ENCODE measurements around the gene CNOT1.
A peak's percentile ranks its signal among the peaks of the same experiment; 100 is the strongest.
"Not testable (repeated sequence)": the region's sequence is repeated elsewhere in the genome, so short reads cannot be mapped to it uniquely, and the experiment has no call there.

The CNOT1 gene

DNA sequence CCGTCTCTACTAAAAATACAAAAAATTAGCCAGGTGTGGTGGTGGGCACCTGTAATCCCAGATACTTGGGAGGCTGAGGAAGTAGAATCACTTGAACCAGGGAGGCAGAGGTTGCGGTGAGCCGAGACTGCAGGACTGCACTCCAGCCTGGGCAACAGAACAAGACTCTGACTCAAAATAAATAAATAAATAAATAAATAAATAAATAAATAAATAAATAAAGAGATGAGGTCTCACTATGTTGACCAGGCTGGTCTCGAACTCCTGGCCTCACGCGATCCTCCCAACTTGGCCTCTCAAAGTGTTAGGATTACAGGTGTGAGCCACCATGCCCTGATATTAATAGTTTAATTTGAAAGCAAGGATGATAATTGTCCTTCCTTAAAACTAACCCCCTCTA is 7.4 kb upstream of the CNOT1 start:
- not testable (repeated sequence) for DNase-seq

DNA sequence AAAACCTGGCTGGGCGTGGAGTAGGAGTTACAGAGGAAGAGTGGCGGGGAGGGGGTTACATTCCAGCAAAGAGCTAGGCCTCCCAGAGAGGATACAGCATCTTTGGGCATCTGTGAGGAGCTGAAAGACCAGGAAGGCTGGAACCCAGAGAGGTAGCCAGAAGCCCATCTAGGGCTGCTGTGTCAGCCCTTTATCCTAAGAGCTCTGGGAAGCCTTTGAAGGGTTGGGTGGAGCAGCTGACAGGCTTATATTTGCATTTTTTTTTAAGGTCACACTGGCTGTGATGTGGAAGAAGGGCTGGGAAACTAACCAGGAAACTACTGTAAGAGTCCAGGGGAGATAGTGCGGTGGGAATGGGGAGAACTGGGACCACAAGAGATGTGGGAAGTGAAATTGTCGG is 6.8 kb upstream of the CNOT1 start:
- no peak for DNase-seq

DNA sequence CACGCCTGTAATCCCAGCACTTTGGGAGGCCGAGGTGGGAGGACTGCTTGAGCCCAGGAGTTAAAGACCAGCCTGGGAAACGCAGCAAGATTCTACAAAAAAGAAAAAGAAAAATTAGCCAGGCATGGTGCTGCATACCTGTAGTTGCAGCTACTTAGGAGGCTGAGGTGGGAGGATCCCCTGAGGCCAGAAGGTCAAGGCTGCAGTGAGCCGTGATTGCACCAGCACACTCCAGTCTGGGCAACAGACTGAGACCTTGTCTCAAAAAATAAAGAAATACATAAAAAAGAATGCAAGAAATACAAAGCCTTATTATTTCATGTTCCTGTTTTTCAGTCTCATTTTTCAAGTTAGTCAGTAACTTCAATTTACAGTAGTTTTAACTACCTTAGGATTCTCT is 5.9 kb upstream of the CNOT1 start:
- no peak for DNase-seq

DNA sequence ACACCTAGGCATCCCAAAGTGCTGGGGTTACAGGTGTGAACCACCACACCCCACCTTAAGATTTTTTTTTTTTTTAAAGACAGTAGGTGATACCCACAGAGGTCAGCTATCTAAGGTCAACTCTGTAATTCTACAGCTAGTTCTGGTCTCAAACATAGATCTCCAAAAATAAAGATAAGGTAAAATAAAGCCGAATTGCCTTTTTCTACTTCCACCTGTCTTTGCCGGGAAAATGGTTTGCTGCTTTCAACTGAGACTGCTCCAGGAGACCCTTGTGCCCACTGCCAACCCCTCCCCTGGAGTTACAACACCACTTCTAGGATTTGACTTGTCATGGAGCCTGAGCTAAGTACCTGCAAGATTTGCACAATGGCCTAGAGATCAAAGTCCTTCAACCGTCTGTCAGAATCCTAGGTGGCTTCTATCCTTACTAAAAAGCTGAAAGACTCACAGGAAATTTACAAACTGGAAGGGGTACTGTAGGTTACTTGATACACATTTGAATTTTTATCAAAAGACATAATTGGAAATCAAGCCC is 4.7 kb upstream of the CNOT1 start:
- no peak for DNase-seq

DNA sequence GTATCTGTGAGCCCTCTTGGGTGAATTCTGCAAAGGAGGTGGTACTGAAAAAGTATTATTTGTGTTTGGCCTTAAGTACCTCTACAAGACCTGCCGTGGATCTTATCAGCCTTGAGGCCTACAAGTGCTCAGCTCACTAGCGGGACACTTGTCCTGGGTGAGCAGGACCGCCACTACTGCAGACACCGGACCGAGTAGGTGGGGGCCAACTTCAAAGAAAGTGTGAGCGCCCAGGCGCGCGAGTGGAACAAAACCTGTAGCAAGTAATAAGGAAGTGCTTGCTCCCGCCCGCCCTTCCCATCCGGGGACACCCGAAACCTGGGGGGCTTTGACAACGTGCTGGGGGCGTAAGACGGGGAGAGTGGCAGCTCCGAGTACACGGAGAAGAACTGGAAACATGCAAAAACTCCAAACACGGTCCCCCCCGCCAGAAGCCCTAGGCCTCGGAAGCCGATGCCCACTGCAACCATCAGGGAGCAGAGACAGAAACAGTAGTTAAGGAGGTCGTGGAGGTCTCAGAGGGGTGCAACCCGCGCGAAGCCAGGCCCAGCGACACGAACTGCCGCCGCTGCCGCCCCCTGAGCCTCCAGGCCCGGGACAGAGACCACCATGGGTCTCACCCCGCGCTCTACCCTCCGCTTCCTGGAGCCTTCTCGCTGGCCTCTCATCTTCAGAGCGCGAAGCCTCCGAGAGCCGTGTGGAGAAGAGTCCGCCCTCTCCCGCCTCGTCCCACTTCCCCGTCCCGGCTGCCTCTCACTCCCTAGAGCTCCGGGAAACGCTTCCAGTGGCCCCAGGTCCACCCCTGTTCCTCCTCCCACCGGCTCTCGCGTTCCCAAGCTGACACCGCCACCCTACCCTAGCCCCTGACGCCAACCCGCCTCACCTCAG is 537 bp downstream of the CNOT1 start:
- peak; percentile 89 for DNase-seq

DNA sequence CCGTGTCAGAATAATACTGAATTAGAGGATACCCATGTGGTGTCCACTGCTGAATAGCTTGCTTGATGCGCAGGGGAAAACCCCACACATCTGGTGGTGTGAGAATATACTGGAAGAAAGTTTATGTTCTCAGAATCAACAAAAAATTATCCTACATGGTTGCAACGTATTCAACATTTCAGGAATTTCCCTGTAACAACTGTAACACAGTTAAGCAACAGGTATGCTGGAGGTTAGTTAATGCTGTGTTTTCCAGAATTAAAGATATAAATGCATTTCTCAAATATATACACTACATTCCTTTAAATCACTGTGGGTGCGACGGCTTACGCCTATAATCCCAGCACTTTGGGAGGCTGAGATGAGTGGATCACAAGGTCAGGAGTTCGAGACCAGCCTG is 5.4 kb downstream of the CNOT1 start:
- peak; percentile 24 for DNase-seq

DNA sequence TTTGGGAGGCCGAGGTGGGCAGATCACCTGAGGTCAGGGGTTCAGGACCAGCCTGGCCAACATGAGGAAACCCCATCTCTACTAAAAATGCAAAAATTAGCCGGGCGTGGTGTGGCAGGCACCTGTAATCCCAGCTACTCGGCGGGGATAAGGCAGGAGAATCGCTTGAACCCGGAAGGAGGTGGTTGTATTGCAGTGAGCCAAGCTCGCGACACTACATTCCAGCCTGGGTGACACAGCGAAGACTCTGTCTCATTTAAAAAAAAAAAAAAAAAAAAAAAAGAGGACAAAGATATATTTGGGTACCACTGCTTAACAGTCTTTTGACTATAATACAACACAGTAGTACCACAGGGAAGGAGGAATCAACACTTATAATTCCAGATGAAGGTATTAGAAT is 9.2 kb downstream of the CNOT1 start:
- no peak for DNase-seq

DNA sequence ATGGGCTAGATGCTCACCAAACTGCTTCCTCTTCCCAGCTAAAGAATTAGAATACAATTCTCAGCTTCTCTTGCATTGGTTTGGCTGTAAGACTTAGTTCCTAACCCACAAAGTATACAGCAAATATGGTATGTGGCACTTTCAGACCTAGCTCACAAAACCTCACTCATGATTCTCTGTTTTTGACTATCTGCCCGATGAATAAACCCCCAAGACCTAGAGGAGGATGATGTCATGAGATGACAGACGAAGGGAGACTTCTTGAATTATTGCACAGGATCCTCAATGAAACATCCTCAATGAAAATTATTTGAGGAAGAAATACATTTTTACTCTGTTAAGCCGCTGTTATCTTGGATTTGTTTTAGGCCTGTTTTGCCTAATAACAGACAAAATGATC is 14.3 kb downstream of the CNOT1 start:
- no peak for DNase-seq

DNA sequence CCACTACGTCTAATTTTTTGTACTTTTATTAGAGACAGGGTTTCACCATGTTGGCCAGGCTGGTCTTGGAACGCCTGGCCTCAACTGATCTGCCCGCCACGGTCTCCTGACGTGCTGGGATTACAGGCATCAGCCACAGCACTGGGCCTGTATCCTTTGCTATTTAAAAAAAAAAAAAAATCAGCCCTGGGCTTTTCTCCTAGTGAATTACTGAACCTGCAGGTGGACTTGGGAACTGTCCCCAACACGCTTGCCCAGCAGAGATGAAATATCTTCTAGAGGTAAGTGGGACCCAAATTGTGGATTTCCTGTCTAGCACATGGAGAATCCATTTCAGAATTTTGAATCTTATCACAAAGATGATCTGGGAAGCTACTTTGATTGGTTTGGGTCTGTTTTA is 14.8 kb downstream of the CNOT1 start:
- DNase-seq, result no peak

DNA sequence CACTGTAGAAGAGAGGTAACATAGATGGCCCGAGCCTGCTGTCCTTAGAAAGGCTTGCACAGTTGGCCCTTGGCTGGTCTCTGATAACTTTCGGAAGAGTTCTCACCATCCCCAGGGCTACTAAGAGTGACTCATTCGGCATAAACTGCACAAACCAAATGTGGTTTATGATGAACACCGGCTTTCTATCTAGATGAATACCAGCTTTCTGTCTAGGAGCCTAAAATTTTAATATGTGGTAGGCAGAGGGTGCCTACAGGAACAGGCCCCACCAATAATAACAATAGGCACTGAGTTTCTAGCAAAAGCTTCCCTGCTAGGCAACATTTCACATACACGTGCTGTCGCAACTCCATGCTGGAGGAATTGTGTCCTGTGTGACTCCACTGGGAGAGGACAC is 15.4 kb downstream of the CNOT1 start:
- no peak for DNase-seq

DNA sequence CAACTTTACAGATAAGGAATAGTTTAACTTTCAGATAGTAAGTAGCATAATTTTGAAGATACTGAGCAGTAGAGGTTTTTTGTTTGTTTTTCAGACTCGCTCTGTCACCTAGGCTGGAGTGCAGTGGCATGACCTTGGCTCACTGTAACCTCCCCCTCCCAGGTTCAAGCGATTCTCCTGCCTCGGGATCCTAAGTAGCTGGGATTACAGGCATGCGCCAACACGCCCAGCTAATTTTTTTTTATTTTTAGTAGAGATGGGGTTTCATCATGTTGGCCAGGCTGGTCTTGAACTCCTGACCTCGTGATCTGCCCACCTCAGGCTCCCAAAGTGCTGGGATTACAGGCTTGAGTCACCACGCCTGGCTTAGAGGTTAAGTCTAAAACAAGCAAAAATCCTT is 16.7 kb downstream of the CNOT1 start:
- DNase-seq, result not testable (repeated sequence)

DNA sequence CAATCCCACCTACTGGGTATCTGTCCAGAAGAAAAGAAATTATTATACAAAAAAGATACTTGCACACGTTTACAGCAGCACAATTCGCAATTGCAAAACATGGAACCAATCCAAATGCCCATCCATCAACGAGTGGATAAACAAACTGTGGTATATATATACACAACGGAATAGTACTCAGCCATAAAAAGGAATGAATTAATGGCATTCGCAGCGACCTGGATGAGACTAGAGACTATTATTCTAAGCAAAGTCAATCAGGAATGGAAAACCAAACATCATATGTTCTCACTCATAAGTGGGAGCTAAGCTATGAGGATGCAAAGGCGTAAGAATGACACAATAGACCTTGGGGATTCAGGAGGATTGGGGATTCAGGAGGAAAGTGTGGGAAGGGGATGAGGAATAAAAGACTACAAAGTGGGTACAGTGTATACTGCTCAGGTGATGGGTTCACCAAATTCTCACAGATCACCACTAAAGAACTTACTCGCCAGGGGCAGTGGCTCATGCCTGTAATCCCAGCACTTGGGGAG is 21.0 kb downstream of the CNOT1 start:
- no peak for DNase-seq

DNA sequence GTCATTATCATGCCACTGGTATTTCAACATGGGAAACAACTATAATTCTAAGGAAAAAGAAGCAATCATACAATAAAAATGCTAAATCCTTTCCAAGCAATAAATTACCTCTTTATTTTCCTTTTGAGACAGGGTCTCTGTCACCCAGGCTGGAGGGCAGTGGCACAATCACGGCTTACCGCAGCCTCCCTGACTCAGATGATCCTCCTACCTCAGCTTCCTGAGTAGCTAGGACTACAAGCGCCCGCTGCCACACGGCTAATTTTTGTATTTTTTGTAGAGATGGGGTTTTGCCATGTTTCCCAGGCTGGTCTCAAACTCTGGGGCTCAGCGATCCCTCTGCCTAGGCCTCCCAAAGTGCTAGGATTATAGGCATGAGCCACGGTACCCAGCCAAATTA is 24.1 kb downstream of the CNOT1 start:
- no peak for DNase-seq

DNA sequence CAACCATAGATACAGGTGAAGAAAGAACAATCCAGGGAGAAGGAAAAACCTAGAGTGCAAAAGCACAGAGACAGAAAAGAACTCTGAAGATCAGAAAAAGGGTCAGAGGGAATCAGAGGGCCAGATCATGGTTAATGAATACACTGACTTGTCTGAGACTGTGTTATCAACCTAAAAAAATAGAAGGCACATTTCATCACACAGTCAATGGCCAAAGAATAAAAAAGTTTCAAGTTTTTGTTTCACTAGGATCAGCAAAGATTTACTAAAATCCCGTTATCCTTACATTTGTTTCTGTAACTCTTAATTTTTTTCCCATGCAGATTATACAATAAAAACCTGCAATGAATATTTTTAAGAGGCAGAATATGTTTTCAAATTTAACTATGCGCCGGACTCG is 38.5 kb downstream of the CNOT1 start:
- DNase-seq, result no peak

DNA sequence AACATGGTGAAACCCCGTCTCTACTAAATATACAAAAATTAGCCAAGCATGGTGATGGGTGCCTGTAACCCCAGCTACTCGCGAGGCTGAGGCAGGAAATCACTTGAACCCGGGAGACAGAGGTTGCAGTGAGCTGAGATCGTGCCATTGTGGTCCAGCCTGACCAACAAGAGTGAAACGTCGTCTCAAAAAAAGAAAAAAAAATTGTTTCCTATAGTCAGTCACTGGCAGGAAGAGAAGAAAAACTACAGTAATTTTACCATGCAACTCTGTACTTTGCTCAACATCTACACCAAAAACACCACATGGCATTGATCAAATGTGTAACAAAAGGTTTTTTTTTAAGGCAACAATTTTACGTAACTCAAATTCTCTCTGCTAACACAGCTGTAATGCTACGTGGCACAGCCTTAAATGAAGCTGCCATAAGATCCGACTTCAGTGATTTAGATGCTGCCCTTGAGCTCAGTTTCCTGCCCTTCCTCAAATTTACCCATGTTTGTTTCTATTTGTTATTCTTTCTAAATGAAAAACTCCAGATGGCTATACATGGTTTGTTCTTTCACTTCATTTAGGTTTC is 40.2 kb downstream of the CNOT1 start:
- no peak for DNase-seq

DNA sequence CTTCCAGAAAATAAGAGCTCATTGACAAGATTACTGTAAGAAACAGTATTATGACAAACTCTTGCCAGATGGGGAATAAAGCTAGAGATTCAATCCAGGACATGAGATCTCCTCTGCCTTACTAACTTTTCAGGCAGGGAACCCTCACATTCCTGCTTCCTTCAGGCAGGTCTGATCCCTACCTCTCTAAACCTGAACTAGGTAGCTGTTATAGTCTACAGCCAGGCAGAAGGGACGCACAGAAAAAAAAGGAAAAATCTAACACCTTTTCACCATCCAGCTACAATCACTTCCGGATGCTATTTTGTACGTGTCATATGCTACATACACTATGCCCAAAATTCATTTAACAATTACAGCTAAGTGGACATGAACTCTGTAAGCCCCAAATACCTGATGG is 41.2 kb downstream of the CNOT1 start:
- no peak for DNase-seq

DNA sequence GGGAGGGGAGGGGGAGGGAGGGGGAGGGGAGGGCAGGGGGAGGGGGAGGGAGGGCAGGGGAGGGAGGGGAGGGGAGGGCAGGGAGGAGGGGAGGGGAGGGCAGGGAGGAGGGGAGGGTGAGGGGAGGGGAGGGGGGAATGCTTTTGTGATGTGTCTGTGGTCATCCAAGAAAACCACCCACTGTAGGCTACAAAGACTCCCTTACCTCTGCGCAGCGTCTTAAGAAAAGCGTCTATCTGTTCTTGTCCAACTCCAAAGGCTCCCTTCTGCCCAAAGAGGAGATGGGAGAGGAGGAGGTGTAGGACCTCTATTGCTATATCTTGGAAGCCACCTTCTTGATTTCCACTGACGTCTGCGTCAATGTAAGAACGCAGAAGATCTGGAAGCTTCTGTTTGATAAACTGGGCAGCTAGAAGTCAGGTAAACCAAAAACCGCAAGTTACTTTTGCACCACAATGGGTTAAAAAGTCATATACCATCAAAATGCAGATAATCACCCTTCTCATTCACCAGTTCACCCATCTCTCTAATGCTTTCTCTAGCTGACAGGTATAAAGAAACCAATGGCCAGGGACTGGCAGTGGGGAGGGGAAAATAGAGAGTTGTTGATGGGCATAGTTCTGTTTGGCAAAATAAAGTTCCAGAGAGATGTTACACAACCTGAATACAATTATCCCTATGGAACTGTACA is 43.1 kb downstream of the CNOT1 start:
- DNase-seq, result no peak

DNA sequence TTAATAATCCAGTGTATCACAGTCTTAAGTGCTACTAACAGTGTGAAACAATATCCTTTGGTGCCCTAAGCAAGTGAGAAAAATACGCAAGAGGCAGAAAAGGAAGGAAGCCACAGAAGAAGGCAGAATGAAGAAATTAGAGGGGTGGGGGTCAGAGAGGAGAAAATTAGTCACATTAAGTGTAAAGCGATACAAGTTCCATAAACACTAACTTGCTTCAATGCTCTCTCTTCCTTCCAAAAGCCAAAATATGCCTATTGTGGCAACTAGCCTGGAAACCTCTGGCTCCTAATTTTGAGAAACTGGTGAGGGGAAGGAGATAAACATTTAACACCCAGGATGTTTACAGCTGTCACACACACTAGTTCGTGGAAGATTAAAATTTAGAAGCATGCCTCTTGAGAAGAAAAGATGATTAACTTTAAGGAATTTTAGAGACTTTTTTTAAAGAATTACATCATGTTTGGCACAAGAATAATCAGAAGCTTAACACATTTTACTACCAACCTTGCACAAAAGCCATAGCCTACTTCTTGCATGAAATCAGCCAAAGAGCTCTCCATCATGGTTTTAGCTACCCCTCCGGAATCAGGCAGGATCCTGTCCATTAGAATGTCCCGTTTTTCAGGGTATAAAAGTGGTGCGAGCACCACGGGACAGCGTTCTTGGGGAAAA is 44.7 kb downstream of the CNOT1 start:
- DNase-seq, result no peak

DNA sequence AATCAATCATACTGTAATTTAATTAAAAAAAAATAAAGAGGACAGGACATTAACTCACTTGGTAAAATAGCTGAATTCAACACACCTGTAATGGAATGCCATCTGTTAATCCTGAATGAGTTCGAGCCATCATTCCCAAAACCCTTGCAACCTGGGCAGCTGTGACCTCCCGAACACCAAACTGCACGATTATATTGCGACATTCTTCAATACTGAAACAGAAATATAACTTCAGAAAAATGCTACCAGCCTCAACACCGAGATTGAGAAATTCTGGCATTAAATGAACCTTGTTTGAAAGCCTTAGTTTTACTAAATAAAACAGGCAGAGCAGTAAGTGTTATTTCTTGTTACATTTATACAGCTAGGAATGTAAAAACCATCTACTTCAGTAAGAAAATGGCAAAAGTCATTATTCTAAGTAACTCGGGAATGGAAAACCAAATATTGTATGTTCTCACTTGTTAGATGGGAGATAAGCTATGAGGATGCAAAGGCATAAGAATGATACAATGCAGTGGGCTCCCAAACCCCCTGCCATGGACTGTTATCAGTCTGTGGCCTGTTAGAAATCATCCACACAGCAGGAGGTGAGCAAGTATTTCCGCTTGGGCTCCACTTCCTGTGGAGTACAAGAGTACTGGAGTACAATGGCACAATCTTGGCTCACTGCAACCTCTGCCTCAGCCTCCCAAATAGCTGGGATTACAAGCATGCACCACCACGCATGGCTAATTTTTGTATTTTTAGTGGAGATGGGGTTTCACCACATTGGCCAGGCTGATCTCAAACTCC is 46.5 kb downstream of the CNOT1 start:
- no peak for DNase-seq

DNA sequence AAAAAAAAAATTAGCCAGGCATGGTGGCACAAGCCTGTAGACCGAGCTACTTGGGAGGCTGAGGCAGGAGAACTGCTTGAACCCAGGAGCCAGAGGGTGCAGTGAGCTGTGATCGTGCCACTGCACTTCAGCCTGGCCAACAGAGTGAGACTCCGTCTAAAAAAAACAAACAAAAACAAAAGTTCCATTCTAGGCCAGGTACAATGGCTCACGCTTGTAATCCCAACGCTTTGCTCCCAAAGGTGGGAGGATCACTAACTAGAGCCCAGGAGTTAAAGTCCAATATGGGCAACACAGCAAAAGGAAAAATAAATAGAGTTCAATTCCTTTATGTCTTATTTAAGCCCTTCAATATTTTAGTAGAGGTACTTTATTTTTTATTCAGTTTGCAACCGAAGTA is 47.5 kb downstream of the CNOT1 start:
- no peak for DNase-seq

DNA sequence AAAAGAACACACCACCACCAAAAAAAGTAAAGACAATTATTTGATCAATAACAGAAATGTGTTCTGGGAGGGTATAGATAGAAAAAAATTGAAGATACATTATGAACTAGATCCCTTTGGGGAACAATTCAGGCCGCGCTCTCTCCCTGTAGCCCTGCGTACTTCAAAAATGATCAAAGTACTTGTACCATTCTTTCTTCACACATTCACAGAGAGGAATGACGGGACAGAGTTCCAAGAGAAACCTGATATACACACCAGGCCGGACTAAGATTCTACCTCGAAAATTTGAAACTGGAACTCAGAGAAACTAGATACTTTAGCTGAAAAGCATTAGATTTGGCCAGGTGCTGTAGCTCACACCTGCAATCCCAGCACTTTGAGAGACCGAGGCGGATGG is 50.0 kb downstream of the CNOT1 start:
- DNase-seq, result no peak

DNA sequence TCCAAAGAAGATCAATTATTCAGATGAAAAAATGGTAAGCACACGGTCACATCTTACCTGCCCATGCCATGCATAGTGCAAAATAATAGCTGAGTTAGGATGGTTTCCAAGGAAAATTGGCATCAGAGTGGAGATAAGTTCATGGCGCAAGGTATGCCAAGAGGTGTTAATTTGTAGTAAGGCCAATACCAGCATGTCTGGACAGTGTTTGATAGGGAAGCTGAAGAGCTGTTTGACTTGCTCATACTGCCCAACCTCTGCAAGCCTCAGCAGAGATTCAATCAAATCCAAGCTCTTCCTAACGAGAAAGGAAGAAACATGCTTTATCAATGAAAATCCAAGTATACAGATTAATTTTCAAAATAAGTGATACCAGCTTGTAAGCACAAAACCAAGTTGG is 51.0 kb downstream of the CNOT1 start:
- DNase-seq, result no peak

Measured in activated effector memory CD4-positive, alpha-beta T cell treated with anti-CD3 and anti-CD28 coated beads, Interleukin-2, amount 50 U/mL, for 16 hours (primary cell).